Spleen (tissue), 11 donors: ENCODE measurements around the gene CTSD. TPM values are rescaled to one million over a fixed set of nuclear protein-coding genes. Genes with fewer than 3 reads are reported as not detected.
A peak's percentile ranks its signal among the peaks of the same experiment; 100 is the strongest.

ENCODE experiments used
- DNase-seq: peaks from one replicate; pipeline ENCODE4 v3.0.0-alpha.2; 2020
- H3K27ac ChIP-seq, 8 donors: fragments of 200-600 bp; sonication (generic) in 7 of 8; 1 replicate in 4 of 8; 2 replicates in 4 of 8; pipeline versions ENCODE4 v1.5.0 to v1.8.0; 2016 to 2021; ENCODE audit warnings: inconsistent platforms in 4 of 8, mild to moderate bottlenecking in 4 of 8, moderate library complexity in 1 of 8
- H3K27me3 ChIP-seq, 7 donors: fragments of 200-600 bp; sonication (generic) in 6 of 7; replicated peaks in 1 of 7; 1 replicate in 4 of 7; 2 replicates in 3 of 7; pipeline versions ENCODE4 v1.5.0 to v1.8.0; 2016 to 2021; ENCODE audit warnings: inconsistent platforms in 3 of 7, mild to moderate bottlenecking in 1 of 7
- H3K36me3 ChIP-seq, 6 donors: fragments of 200-600 bp; sonication (generic) in 5 of 6; 1 replicate in 4 of 6; 2 replicates in 2 of 6; pipeline versions ENCODE4 v1.5.0 to v1.8.0; 2016 to 2021; ENCODE audit warnings: inconsistent platforms in 2 of 6
- H3K4me1 ChIP-seq, 6 donors: fragments of 200-600 bp; sonication (generic) in 5 of 6; 1 replicate in 3 of 6; 2 replicates in 3 of 6; pipeline versions ENCODE4 v1.5.0 to v1.8.0; 2016 to 2021; ENCODE audit warnings: inconsistent platforms in 3 of 6
- H3K4me3 ChIP-seq, 8 donors: fragments of 200-600 bp; sonication (generic) in 7 of 8; 1 replicate in 4 of 8; 2 replicates in 4 of 8; pipeline versions ENCODE4 v1.5.0 to v1.8.0; 2016 to 2021; ENCODE audit warnings: inconsistent platforms in 4 of 8, mild to moderate bottlenecking in 4 of 8, moderate library complexity in 2 of 8
- H3K9me3 ChIP-seq, 8 donors: fragments of 200-600 bp; sonication (generic) in 7 of 8; 1 replicate in 4 of 8; 2 replicates in 4 of 8; pipeline versions ENCODE4 v1.5.0 to v1.8.0; 2016 to 2021; ENCODE audit warnings: inconsistent platforms in 4 of 8
- CTCF ChIP-seq, 11 experiments: fragments of 200-600 bp in 7 of 11; fragments of 450-650 bp in 4 of 11; sonication (generic) in 4 of 11; IDR thresholded peaks in 8 of 11; conservative IDR thresholded peaks in 3 of 11; 1 replicate in 7 of 11; 2 replicates in 4 of 11; pipeline versions ENCODE4 v1.4.0 to v1.8.0; 2016 to 2021; ENCODE audit warnings: antibody characterized with exemption in 11 of 11, inconsistent platforms in 4 of 11, mild to moderate bottlenecking in 1 of 11
- POLR2A ChIP-seq, 3 donors: fragments of 450-650 bp; IDR thresholded peaks; one replicate each; pipeline ENCODE4 v1.5.1; 2017; ENCODE audit warnings: antibody characterized with exemption in 3 of 3, mild to moderate bottlenecking in 1 of 3
- POLR2AphosphoS5 ChIP-seq, 3 donors: sonication (generic); formaldehyde crosslinking; IDR thresholded peaks; one replicate each; pipeline ENCODE4 v1.5.1; 2017; ENCODE audit warnings: antibody characterized with exemption in 3 of 3
- WGBS, 5 donors: extraction: QIAGEN DNeasy Blood & Tissue Kit in 3 of 5; methylation state at CpG; one replicate each; pipeline versions ENCODE4 v1.1.5 to v1.1.7; 2013 to 2018; 5-methylcytosine and 5-hydroxymethylcytosine counted together
- intact Hi-C: fragments of 100-400 bp; cut with DNase I; formaldehyde crosslinking; loops from one replicate; pipeline ENCODE4 v1.15.0; 2023; ENCODE audit warnings: low total_unique reads
- polyA plus RNA-seq, 3 donors: library from polyadenylated mRNA; stranded (reverse); fragments of 200-250 nt; gene quantifications; one replicate each; pipeline ENCODE4 v1.2.1, GENCODE V29; 2013
- total RNA-seq, 7 donors: library from RNA; depleted of rRNA in 3 of 7; stranded (reverse); fragments of >200 nt in 3 of 7; fragmentation: NEBNext Ultra II Directional in 4 of 7; extraction: Animal tissue kit (Norgen Biotek cat#: 25700) in 4 of 7; gene quantifications; one replicate each; pipeline versions ENCODE4 v1.1.0 to v1.2.1, GENCODE V29; 2016 to 2021
- donor health status: healthy with polysubstance abuse.
- donor health status: DM: no; HTN: no; CAD: no; lungs with moderate emphysema.
- donor health status: DM: no; HTN: no; CAD: no.
- donor health status: Bipolar disorder and iron deficiency.
- donor health status: healthy.
- donor health status: DM: no; HTN: no; CAD: no.
- donor health status: DM: yes; HTN: yes; CAD: no.

CTSD gene
- total and polyA plus RNA-seq, 10 donors: 289 to 1,234 (median 736) TPM

DNA sequence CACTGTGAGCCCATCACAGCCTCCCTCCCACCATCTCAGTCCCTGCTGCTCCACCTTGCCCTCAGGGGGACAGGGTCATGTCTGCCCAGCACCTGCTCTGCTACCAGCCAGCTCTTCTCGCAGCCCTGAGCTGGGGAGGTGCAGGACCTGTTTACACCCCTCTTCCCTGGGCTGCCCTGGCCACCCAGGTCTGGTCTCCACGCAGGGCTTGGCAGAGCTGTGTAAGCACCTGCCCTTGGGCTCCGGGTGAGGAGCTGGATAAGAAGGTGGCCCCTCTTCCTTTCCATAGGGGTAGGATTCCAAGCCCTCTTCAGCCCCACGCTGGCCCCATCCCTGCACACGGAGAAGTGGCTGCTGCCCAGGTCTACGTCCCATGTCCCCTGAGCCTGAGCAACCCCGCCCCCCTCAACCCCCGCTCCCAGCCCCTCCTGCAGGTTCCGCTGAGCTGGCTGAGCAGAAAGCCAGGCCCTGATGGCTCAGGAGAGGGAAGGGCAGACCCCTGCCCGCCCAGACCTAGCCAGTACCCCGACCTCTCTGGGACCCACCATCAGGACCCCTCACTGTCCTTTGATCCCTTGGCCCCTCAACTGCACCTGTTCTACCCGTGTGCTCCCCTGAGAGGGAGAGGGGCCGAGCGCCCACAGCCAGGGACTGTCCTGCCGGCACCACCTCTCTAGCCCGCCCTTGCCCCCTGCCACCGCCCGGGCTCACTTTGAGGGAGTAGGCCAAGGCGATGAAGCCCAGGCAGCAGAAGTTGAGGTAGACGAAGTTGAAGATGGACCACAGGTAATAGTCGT, 16.6 kb downstream of the CTSD start:
- H3K4me1 ChIP-seq: peaks cover 24 to 84% (median 69%) of the 10 kb centered on the region in 6 donors
- TF ChIP-seq POLR2A (IDR thresholded peaks at IDR 0.05) (no peak), CTCF (IDR thresholded peaks at IDR 0.05 in 8 of 11, conservative IDR thresholded peaks at IDR 0.05 in 3 of 11) (no peak), POLR2AphosphoS5 (IDR thresholded peaks at IDR 0.05) (no peak)
- peak overlapping the region in 6 of 8 donors; percentile 51 to 99 (median 78) for H3K27ac ChIP-seq
- peaks cover 0 to 36% (median 12%) of the 10 kb centered on the region in 7 donors for H3K27me3 ChIP-seq
- no peak for DNase-seq
- 78 to 86% (median 80%) methylated on average over 17 to 21 of the region's 21 CpGs for WGBS, 5 donors
- H3K36me3 ChIP-seq: peaks cover 0 to 30% (median 1%) of the 10 kb centered on the region in 6 donors
- H3K9me3 ChIP-seq: no peaks in the 10 kb centered on the region
- intact Hi-C loops: no loop called here
- H3K4me3 ChIP-seq: peak overlapping the region; percentile 39 to 77 (median 50)

DNA sequence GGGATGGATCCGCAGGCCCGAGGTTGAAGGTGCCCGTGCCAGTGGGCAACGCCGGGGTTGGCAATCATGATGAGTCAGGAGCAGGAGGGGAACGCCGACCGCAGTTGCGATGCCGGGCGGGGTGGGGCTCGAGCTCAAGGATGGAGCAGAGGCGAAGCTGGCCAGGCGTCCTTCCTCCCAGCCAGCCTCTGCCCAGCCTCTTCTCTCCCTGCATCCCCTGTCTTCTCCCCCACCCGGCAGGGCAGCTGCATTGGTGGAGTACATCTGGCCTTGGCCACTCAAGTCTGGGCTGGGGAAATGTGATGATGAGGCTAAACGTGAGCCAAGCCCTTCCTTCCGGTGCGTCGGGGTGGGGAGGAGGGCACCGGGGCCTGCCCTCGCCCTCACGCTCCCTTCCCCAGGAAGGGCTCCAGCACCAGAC, 17.2 kb downstream of the CTSD start:
- DNase-seq: peak; percentile 89
- peaks cover 17 to 78% (median 63%) of the 10 kb centered on the region in 6 donors for H3K4me1 ChIP-seq
- peaks cover 0 to 36% (median 12%) of the 10 kb centered on the region in 7 donors for H3K27me3 ChIP-seq
- H3K36me3 ChIP-seq: peaks cover 0 to 24% (median 0%) of the 10 kb centered on the region in 6 donors
- H3K27ac ChIP-seq: peak overlapping the region in 7 of 8 donors; percentile 5 to 99 (median 74)
- no peaks in the 10 kb centered on the region for H3K9me3 ChIP-seq
- intact Hi-C loops: no loop called here
- WGBS, 5 donors: 55 to 86% (median 69%) methylated on average over 11 to 22 of the region's 22 CpGs
- peak overlapping the region in 6 of 8 donors; percentile 10 to 77 (median 52) for H3K4me3 ChIP-seq
- TF ChIP-seq POLR2AphosphoS5 (IDR thresholded peaks at IDR 0.05) (peak; percentile 89 to 91 (median 91)), POLR2A (IDR thresholded peaks at IDR 0.05) (no peak), CTCF (IDR thresholded peaks at IDR 0.05 in 8 of 11, conservative IDR thresholded peaks at IDR 0.05 in 3 of 11) (no peak)

DNA sequence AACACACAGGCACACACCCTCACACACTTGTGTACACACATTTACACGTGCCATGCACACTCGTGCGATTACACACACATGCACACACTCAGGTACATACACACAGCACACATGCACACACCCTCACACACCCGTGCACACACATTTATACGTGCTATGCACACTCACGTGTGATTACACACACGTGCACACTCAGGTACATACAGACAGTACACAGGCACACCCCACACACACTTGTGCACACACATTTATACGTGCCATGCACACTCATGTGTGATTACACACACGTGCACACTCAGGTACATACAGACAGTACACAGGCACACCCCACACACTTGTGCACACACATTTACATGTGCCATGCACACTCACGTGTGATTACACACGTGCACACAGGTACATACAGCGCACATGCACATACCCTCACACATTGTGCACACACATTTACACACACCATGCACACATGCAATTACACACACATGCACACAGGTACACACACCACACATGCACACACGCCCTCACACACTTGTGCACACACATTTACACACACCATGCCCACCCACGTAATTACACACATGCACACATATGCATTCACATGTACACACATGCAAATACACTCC, 17.9 kb downstream of the CTSD start:
- TF ChIP-seq CTCF (IDR thresholded peaks at IDR 0.05 in 8 of 11, conservative IDR thresholded peaks at IDR 0.05 in 3 of 11): no peak
- no peak for TF ChIP-seq POLR2AphosphoS5 (IDR thresholded peaks at IDR 0.05)
- no peak for TF ChIP-seq POLR2A (IDR thresholded peaks at IDR 0.05)
- peaks cover 0 to 18% (median 0%) of the 10 kb centered on the region in 6 donors for H3K36me3 ChIP-seq
- 82 to 93% (median 89%) methylated on average over 14 of the region's 14 CpGs for WGBS, 5 donors
- H3K27ac ChIP-seq: peak overlapping the region in 1 of 8 donors; percentile 81
- H3K4me3 ChIP-seq: peak overlapping the region in 3 of 8 donors; percentile 2 to 77 (median 11)
- H3K27me3 ChIP-seq: peaks cover 0 to 31% (median 12%) of the 10 kb centered on the region in 7 donors
- peaks cover 11 to 71% (median 56%) of the 10 kb centered on the region in 6 donors for H3K4me1 ChIP-seq
- DNase-seq: no peak
- no peaks in the 10 kb centered on the region for H3K9me3 ChIP-seq
- intact Hi-C loops: no loop called here
